CD14-positive monocyte (primary cell): Measurements from ENCODE around the gene HSPBAP1. TPM values are rescaled to one million over a fixed set of nuclear protein-coding genes. Genes with fewer than 3 reads are reported as not detected.

Experiments used
- DNase-seq, 3 donors: peaks; one replicate each; pipeline ENCODE4 v3.0.0-alpha.2; 2011 to 2022
- H2AFZ ChIP-seq: 2 replicates; pipeline ENCODE4 v1.6.0; 2012; ENCODE audit warnings: mild to moderate bottlenecking, low read depth, low read length, inconsistent platforms; ENCODE audit not compliant: insufficient read depth, poor library complexity, severe bottlenecking
- H3K27ac ChIP-seq, 2 donors: 1 replicate in 1 of 2; 2 replicates in 1 of 2; pipeline ENCODE4 v1.5.1; 2012 to 2013; ENCODE audit warnings: low read length in 2 of 2, control low read depth in 1 of 2, inconsistent platforms in 1 of 2, low read depth in 1 of 2, mild to moderate bottlenecking in 1 of 2
- H3K27me3 ChIP-seq, 2 donors: one replicate each; pipeline versions ENCODE4 v1.6.0 to v1.6.1; 2011 to 2013; ENCODE audit warnings: low read length in 2 of 2; ENCODE audit not compliant: control insufficient read depth in 2 of 2, insufficient read depth in 2 of 2
- H3K36me3 ChIP-seq, 2 donors: replicated peaks in 1 of 2; 1 replicate in 1 of 2; 2 replicates in 1 of 2; pipeline versions ENCODE4 v1.5.1 to v1.6.1; 2012 to 2013; ENCODE audit warnings: low read length in 2 of 2, control low read depth in 1 of 2, inconsistent platforms in 1 of 2, mild to moderate bottlenecking in 1 of 2; ENCODE audit not compliant: insufficient read depth in 2 of 2, control insufficient read depth in 1 of 2
- H3K4me1 ChIP-seq, 2 donors: 1 replicate in 1 of 2; 2 replicates in 1 of 2; pipeline versions ENCODE4 v1.5.1 to v1.6.1; 2012 to 2013; ENCODE audit warnings: low read length in 2 of 2, control low read depth in 1 of 2, inconsistent platforms in 1 of 2, mild to moderate bottlenecking in 1 of 2, moderate library complexity in 1 of 2; ENCODE audit not compliant: insufficient read depth in 2 of 2, control insufficient read depth in 1 of 2
- H3K4me2 ChIP-seq: replicated peaks from 2 replicates; pipeline ENCODE3; 2012; ENCODE audit warnings: low read length, moderate library complexity, mild to moderate bottlenecking; ENCODE audit not compliant: poor library complexity, severe bottlenecking; ENCODE audit errors: extremely low read depth
- H3K4me3 ChIP-seq, 3 experiments: fragments of 200-600 bp in 1 of 3; sonication (generic) in 1 of 3; replicated peaks in 1 of 3; 1 replicate in 2 of 3; 2 replicates in 1 of 3; pipeline ENCODE4 v1.5.1; 2011 to 2013; ENCODE audit warnings: low read length in 3 of 3, mild to moderate bottlenecking in 3 of 3, control low read depth in 2 of 3, low read depth in 2 of 3, inconsistent platforms in 1 of 3, moderate library complexity in 1 of 3
- H3K79me2 ChIP-seq: 2 replicates; pipeline ENCODE4 v1.6.0; 2012; ENCODE audit warnings: mild to moderate bottlenecking, control low read depth, inconsistent platforms, low read length, moderate library complexity; ENCODE audit not compliant: insufficient read depth
- H3K9ac ChIP-seq: 2 replicates; pipeline ENCODE4 v1.6.0; 2017; ENCODE audit warnings: low read length, mild to moderate bottlenecking; ENCODE audit not compliant: insufficient read depth, poor library complexity, severe bottlenecking
- H3K9me3 ChIP-seq, 2 donors: replicated peaks in 1 of 2; 1 replicate in 1 of 2; 2 replicates in 1 of 2; pipeline versions ENCODE4 v1.5.1 to v1.6.1; 2012 to 2013; ENCODE audit warnings: low read length in 2 of 2, control low read depth in 1 of 2; ENCODE audit not compliant: control insufficient read depth in 1 of 2, insufficient read depth in 1 of 2
- H4K20me1 ChIP-seq: 2 replicates; pipeline ENCODE4 v1.6.0; 2012; ENCODE audit warnings: mild to moderate bottlenecking, low read length, control low read depth, moderate library complexity; ENCODE audit not compliant: insufficient read depth
- H3K27ac Mint-ChIP-seq, 7 donors: one replicate each; pipeline ENCODE4 v1.8.0; 2020; ENCODE audit warnings: mild to moderate bottlenecking in 7 of 7, mixed read lengths in 7 of 7, moderate library complexity in 6 of 7, inconsistent platforms in 2 of 7
- H3K27me3 Mint-ChIP-seq, 3 donors: one replicate each; pipeline ENCODE4 v1.8.0; 2021 to 2022; ENCODE audit warnings: low read depth in 3 of 3, mild to moderate bottlenecking in 3 of 3, mixed read lengths in 3 of 3, moderate library complexity in 3 of 3, inconsistent platforms in 1 of 3
- H3K36me3 Mint-ChIP-seq, 2 donors: one replicate each; pipeline ENCODE4 v1.8.0; 2020; ENCODE audit warnings: mixed read lengths in 2 of 2, inconsistent platforms in 1 of 2, mild to moderate bottlenecking in 1 of 2
- H3K4me1 Mint-ChIP-seq: one replicate; pipeline ENCODE4 v1.8.0; 2020; ENCODE audit warnings: mild to moderate bottlenecking, mixed read lengths
- H3K4me3 Mint-ChIP-seq, 2 donors: one replicate each; pipeline ENCODE4 v1.8.0; 2020; ENCODE audit warnings: mild to moderate bottlenecking in 2 of 2, mixed read lengths in 2 of 2, moderate library complexity in 1 of 2
- H3K9me3 Mint-ChIP-seq, 7 donors: one replicate each; pipeline ENCODE4 v1.8.0; 2020 to 2022; ENCODE audit warnings: mixed read lengths in 7 of 7, mild to moderate bottlenecking in 6 of 7, moderate library complexity in 6 of 7, inconsistent platforms in 2 of 7
- CTCF ChIP-seq: fragments of 200-600 bp; IDR thresholded peaks from one replicate; pipeline ENCODE4 v1.8.0; 2022; ENCODE audit warnings: antibody characterized with exemption, mild to moderate bottlenecking
- WGBS: methylation state at CpG from one replicate; pipeline ENCODE4 v1.1.5; 2013; ENCODE audit warnings: missing lambda C conversion rate; ENCODE audit not compliant: insufficient coverage; 5-methylcytosine and 5-hydroxymethylcytosine counted together
- intact Hi-C, 2 donors: fragments of 100-400 bp; cut with micrococcal nuclease; formaldehyde crosslinking; loops; one replicate each; pipeline versions ENCODE4 v1.15.0 to v1.15.1; 2023
- polyA plus RNA-seq, 3 donors: library from polyadenylated mRNA; depleted of rRNA in 1 of 3; unstranded in 2 of 3; stranded (reverse) in 1 of 3; fragments of 300-500 nt in 2 of 3; fragments of >200 nt in 1 of 3; fragmentation: Illumina TruSeq in 2 of 3; gene quantifications; 1 replicate in 2 of 3; 2 replicates in 1 of 3; pipeline ENCODE4 v1.2.3, GENCODE V29; 2012 to 2021

HSPBAP1 gene
- polyA plus RNA-seq, 3 donors: 11.7 to 48.2 (median 11.9) TPM

DNA sequence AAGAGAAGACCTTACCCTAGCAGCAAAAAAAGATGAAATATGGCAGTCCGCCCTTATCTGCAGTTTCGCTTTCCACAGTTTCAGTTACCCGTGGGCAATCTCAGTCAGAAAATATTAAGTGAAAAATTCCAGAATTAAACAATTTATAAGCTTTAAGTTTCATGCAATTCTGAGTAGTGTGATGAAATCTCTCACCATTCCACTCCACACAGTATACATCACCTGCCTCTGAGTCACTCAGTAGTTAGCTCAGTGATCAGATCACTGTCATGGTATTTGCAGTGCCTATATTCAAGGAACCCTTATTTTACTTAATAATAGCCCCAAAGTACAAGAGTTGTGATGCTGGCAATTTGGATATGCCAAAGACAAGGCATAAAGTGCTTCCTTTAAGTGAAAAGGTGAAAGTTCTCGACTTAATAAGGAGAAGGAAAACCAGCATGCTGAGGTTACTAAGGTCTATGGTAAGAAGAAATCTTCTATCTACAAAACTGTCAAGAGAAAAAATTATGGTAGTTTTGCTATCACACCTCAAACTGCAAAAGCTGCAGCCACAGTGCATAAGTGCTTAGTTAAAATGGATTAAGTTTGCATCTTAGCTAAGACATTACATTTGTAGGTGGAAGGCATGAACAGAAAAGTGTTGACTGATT, 48.1 kb downstream of the HSPBAP1 start:
- peaks cover 37 to 70% of the 10 kb centered on the region in 2 donors for H3K36me3 ChIP-seq
- no peak for TF ChIP-seq CTCF
- no CpG with 5 or more reads among the region's 4 CpGs for WGBS

DNA sequence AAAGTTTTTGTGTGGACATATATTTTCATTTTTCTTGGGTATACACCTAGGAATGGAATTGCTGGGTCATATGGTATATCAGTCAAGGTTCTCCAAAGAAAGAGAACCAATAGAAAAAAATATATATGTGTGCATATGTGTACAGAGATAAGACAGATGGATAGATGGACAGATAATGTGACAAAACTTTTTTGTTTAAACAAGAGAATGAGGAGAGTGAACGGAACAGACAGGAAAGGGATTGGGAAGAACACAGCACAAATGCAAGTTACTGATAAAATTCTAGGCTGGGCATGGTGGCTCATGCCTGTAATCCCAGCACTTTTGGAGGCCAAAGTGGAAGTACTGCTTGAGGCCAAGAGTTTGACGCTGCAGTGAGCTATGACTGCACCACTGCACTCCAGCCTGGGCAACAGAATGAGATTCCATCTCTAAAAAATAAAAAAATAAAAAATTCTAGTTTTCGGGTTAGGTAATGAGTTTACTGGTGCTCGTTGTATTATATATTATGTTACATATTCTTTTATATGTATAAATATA, 50.0 kb downstream of the HSPBAP1 start:
- H3K36me3 Mint-ChIP-seq: peaks cover 59 to 75% of the 10 kb centered on the region in 2 donors
- H3K9me3 Mint-ChIP-seq: peaks cover 0 to 8% (median 3%) of the 10 kb centered on the region in 7 donors
- TF ChIP-seq CTCF: no peak
- peaks cover 45 to 73% of the 10 kb centered on the region in 2 donors for H3K36me3 ChIP-seq
- H3K4me1 Mint-ChIP-seq: no peaks in the 10 kb centered on the region
- no peak for DNase-seq
- H3K9ac ChIP-seq: no peak overlapping the region
- H3K27me3 Mint-ChIP-seq: peaks cover 0 to 1% (median 0%) of the 10 kb centered on the region in 3 donors
- no peaks in the 10 kb centered on the region for H3K27me3 ChIP-seq
- no peak overlapping the region for H3K4me2 ChIP-seq
- H3K27ac Mint-ChIP-seq: peak overlapping the region in 1 of 7 donors; percentile 19
- no peak overlapping the region for H3K27ac ChIP-seq
- H2AFZ ChIP-seq: no peak overlapping the region
- no peak overlapping the region for H3K4me3 ChIP-seq
- intact Hi-C loops: no loop called here
- H3K4me3 Mint-ChIP-seq: no peak overlapping the region
- 100% methylated on average over 1 of the region's 4 CpGs for WGBS
- no peaks in the 10 kb centered on the region for H4K20me1 ChIP-seq
- H3K4me1 ChIP-seq: no peaks in the 10 kb centered on the region
- peaks cover 0 to 3% of the 10 kb centered on the region in 2 donors for H3K9me3 ChIP-seq
- no peaks in the 10 kb centered on the region for H3K79me2 ChIP-seq

More for the DNA sequence above, 48.1 kb downstream of the HSPBAP1 start:
- DNase-seq: peak in 1 of 3 donors; percentile 61
- H3K4me3 ChIP-seq: no peak overlapping the region
- no peaks in the 10 kb centered on the region for H3K4me1 Mint-ChIP-seq
- no peak overlapping the region for H3K27ac ChIP-seq
- no peaks in the 10 kb centered on the region for H3K79me2 ChIP-seq
- no peaks in the 10 kb centered on the region for H4K20me1 ChIP-seq
- peaks cover 51 to 67% of the 10 kb centered on the region in 2 donors for H3K36me3 Mint-ChIP-seq
- H3K4me1 ChIP-seq: no peaks in the 10 kb centered on the region
- no peak overlapping the region for H3K27ac Mint-ChIP-seq
- no peak overlapping the region for H3K4me3 Mint-ChIP-seq
- peaks cover 0 to 1% (median 0%) of the 10 kb centered on the region in 3 donors for H3K27me3 Mint-ChIP-seq
- intact Hi-C loops: no loop called here
- H3K9ac ChIP-seq: no peak overlapping the region
- no peaks in the 10 kb centered on the region for H3K27me3 ChIP-seq
- H3K9me3 Mint-ChIP-seq: peaks cover 0 to 7% (median 3%) of the 10 kb centered on the region in 7 donors
- H3K9me3 ChIP-seq: peaks cover 0 to 3% of the 10 kb centered on the region in 2 donors
- H2AFZ ChIP-seq: no peak overlapping the region
- no peak overlapping the region for H3K4me2 ChIP-seq
